ENCODE measurements around the gene KRTAP2-4. TPM values are rescaled to one million over a fixed set of nuclear protein-coding genes. Genes with fewer than 3 reads are reported as not detected.
"Not testable (repeated sequence)": the region's sequence is repeated elsewhere in the genome, so short reads cannot be mapped to it uniquely, and the experiment has no call there.

Gene KRTAP2-4
- total RNA-seq, 1 donor from 2014 or later: not detected

DNA sequence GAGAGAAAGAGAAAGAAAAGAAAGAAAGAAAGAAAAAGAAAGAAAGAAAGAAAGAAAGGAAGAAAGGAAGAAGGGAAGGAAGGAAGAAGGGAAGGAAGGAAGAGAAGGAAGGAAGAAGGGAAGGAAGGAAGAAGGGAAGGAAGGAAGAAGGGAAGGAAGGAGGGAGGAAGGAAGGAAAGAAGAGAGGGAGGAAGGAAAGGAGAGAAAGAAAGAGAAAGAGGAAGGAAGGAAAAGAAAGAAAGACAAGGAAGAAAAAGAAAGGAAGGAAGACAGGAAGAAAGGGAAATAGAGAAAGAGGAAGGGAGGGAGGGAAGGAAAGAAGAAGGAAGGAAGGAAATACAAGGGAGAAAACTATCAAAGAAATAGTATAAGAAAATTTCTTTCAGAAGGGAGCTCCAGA, 11.1 kb upstream of the KRTAP2-4 start:
- intact Hi-C loops (cut with DNase I): no loop called here
- ATAC-seq (no peak), DNase-seq (ENCODE audit: low spot score) (no peak)

DNA sequence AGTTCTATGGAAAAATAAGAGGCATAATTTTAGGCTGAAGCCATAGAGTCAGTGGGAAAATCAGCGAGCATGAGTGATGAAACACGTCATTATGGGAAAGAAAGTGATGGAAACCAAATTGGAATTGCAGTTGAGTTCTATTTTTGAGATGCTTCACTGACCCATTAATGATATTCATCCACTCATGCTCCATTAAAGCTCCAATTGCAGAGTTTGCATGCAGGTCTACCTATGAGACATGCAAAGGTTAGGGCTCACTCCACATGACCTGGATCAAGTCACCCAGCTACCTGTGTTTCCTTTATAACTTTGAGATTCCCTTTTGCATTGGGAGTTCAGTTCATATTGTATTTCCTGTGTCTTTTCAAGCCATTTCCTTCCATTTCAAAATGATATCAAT, 8.0 kb upstream of the KRTAP2-4 start:
- DNase-seq (ENCODE audit: low spot score) (no peak), ATAC-seq (no peak)

DNA sequence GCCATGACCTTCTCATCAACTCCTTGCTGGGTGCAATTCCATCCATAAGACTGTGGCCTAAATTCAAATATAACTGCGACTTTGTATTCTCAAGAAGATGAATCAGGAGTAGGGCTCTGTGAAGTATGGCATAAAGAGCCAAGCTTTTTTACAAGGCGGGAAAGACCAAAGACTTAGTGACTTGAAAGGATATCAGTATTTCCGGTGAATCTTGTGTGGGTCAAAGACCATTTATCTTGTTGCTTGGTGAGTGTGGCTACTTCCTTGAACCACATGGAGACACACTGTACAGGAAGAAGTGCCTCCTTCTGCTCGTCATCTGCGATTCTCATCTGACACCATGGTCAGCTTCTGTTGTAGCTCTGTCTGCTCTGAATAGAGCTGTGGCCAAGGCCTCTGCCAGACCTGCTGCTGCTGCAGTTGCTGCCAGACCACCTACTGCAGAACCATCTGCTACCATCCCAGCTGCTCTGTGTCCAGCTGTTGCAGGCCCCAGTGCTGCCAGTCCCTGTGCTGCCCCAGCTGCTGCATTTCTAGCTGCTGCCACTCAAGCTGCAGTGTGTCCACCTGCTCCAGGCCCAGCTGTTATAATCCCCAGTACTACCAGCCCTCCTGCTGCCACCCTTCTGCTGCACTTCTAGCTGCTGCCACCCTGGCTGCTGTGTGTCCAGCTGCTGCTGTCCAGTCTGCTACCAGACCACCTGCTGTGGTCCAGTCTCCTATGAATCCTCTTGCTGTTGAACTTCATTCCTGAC, 6.1 kb upstream of the KRTAP2-4 start:
- DNase-seq (ENCODE audit: low spot score): no peak
- ATAC-seq: no peak
- intact Hi-C loops (cut with DNase I): no loop called here

More for the DNA sequence above, 8.0 kb upstream of the KRTAP2-4 start:
- intact Hi-C loops (cut with DNase I): no loop called here

DNA sequence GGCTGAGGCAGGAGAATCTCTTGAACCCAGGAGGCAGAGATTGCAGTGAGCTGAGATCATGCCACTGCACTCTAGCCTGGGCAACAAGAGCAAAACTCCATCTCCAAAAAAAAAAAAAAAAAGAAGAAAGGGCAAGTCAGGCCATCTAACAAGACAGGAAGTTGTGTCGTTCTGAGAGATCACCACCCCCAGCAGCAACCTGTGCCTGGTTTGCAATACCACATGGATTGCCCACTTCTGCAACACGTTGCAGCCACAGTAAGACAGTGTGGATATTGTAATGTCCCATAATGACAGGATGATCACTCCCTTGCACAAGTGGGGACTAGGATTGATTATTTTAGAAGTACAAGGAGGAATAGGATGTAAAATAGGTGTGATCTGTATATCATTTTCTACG, 3.4 kb upstream of the KRTAP2-4 start:
- intact Hi-C loops (cut with DNase I): no loop called here
- ATAC-seq (no peak), DNase-seq (ENCODE audit: low spot score) (no peak)

DNA sequence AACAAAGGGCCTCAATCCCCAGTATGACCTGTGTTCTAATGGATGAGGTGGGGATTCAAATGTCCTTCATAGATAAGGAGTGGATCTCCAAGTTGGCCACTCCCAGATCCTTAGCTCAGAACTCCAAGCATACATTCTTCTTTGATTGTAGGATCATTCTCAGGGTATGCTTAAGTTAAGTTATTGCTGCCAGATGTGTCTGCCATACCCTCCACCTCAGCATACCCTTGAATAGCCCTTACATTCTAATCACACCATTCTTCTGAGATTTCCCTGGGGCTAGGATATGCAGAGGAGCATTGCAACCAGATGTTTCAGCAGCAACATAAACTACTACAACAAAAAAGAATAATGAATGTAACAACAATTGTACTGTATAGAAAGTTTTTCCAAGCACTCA, 1.6 kb upstream of the KRTAP2-4 start:
- DNase-seq (ENCODE audit: low spot score) (no peak), ATAC-seq (no peak)
- intact Hi-C loops (cut with DNase I): no loop called here

DNA sequence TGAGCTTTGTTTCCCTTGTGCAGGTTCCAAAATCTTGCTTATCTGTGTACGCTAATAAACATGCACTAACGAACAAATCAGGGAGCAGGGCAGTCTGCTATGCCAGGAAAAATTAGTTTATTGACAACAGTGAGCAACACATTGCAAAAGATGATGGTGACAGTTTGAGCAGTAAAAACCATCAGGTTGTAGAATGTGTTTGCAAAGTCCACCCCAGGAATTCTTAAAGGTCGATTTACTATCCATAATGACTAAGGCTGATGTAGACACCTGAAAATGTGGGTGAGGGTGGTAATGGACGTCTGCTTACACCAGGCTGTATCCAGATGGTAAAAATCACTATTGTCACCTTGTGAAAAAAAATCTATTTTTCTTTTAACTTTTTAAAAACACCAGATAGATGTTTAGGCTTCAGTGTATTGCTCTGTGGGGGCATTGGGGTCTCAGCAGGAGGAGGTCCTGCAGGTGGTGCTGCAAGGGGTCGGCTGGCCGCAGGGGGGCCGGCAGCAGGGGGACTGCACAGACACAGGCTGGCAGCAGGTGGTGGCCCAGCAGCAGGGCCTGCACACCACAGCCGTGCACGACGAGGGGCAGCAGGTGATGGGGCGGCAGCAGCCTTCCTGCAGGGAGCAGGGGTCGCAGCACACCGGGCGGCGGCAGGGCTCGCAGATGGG, 526 bp downstream of the KRTAP2-4 start:
- ATAC-seq; intact Hi-C loops (cut with DNase I); DNase-seq (ENCODE audit: low spot score): not testable (repeated sequence)

DNA sequence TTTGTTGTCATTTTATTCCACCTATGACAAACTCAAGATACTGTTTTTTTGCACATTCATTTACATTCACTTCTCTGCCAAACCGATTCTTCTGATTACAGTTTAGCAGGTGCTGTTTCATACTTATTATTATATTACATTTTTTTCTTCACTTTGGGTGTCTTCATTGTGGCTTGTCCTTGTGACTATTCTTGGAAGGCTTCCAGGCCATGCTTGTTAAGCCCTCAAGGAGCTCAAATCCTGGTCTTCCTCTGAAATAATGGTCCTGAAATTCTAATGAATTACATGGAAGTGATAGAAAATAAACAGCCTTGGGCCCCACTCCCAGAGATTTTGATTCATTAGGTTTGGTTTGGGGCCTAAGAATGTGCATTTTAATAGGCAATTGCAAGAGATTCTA, 1.4 kb downstream of the KRTAP2-4 start:
- intact Hi-C loops (cut with DNase I): no loop called here
- DNase-seq (ENCODE audit: low spot score): no peak
- ATAC-seq: no peak

DNA sequence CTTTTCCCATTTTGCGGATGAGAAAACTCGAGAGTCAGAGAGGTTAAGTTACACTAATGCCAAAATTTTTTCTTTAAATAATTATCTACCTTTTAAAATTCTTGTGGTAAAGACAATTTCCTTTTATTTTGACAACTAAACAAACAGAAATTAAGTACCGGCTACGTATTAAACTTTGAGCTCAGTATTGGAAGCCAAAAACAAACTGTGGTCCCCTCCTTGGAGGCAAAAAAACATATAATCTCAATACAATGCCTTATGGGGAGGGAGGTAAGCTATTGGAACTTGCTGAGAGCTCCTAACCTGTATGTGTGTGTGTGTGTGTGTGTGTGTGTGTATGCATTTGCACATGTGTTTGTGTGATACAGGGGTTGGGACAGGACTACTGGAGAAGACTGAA, 2.2 kb downstream of the KRTAP2-4 start:
- intact Hi-C loops (cut with DNase I): no loop called here
- DNase-seq (ENCODE audit: low spot score) (no peak), ATAC-seq (no peak)

DNA sequence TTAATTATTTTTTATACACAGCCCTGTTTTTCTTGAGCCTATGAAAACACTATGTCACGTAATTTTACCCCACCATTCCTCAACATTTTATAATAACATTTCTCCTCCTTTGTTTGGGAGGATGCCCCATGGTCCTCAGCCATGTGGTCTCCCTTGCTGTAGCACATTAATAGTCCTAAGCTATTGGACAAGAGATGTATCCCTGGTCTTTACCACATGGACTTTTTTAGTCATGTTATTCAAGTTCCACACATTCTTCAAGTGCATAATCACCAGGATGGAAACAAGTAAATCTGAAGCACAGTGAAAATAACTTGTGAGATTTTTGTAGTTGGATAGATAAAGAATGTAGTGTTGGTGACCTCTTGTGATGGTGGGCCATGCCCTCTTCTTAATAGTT, 3.7 kb downstream of the KRTAP2-4 start:
- intact Hi-C loops (cut with DNase I): no loop called here
- ATAC-seq: peak; percentile 67
- DNase-seq (ENCODE audit: low spot score): no peak

DNA sequence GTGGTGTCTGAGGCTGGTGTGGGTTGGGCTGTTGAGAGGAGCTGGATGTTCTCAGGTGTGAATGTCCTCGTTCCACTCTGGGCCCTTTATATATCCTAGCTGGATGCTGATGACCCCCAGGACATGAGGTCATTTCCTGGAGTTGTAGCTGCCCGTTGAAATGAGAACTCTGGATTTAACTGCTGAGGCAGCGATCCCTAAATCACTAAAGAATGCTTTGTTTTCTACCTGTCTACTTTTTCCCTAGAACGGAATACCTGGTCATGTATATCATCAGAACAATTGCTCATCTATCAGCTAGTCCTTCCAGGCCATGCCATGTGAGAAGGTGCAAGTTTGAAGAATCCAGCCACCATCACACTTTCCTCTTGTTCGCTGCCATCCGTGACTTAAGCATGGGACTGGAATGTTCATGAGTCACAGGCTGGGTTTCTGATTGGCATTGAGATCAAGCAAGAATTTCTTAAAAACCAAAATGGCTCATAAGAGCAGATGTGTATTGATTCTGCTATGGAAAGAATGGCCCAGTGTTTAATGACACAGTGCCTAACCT, 5.6 kb downstream of the KRTAP2-4 start, which contains the start of gene KRTAP2-3:
KRTAP2-3 (minus strand) TSS at position 63 of the 553 bp plus-strand sequence. CDS start 64 bp downstream, outside the sequence.
- DNase-seq (ENCODE audit: low spot score) (no peak), ATAC-seq (no peak)
- intact Hi-C loops (cut with DNase I): no loop called here

DNA sequence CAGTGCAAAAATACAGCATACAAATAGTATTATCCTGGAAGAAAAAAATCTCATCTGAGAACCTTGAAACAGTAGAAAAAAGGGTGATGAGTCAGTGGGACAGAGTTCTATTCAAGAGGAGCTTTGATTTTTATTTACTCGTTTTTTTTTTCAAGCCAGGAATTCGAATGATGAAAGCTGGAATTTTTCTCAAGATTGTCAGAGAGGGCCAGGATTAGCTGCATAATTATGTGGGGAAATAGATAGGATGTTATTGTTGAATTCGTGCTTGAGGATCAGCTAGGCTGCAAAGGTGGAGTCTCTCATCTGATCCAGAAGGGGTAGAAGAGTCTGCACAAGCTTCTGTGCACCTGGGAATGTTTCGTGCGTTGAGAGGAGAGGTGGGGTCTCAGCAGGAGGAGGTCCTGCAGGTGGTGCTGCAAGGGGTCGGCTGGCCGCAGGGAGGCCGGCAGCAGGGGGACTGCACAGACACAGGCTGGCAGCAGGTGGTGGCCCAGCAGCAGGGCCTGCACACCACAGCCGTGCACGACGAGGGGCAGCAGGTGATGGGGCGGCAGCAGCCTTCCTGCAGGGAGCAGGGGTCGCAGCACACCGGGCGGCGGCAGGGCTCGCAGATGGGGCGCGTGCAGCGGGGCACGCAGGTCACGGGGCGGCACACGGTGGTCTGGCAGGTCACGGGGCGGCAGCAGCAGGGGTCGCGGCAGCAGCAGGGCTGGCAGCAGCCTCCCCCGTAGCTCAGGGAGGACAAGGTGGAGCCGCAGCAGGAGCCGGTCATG, 6.2 kb downstream of the KRTAP2-4 start:
- intact Hi-C loops (cut with DNase I); DNase-seq (ENCODE audit: low spot score); ATAC-seq: not testable (repeated sequence)

DNA sequence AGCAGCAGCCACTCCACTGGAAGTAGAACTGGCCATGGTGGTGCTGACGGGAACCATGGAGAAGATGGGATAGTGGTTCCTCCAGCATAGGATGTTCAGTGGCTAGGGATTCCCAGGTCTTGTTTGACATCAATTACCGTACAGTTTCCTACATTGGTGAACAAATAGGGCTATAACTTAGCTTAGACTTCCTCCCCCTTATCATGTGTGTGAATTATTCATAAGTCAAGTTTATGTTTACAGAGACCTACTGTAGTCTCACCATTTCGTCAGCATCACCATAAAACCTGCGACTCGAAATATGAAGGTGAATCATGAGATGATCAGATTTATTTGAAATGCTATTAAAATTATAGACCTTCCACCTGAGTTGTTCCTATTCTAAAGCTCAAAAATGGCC, 6.9 kb downstream of the KRTAP2-4 start:
- ATAC-seq (no peak), DNase-seq (ENCODE audit: low spot score) (no peak)
- intact Hi-C loops (cut with DNase I): no loop called here

DNA sequence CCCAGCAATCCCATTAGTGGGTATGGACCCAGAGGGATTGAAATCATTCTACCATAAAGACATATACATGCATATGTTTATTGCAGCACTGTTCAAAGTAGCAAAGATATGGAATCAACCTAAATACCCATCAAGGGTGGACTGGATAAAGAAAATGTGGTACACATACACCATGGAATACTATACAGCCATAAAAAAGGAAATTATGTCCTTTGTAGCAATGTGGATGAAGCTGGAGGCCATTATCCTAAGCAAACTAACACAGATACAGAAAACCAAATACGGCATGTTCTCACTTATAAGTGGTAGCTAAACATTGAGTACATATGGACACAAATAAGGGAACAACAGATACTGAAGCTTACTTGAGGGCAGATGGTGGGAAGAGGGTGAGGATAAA, 8.1 kb downstream of the KRTAP2-4 start:
- ATAC-seq (no peak), DNase-seq (ENCODE audit: low spot score) (no peak)
- intact Hi-C loops (cut with DNase I): no loop called here

DNA sequence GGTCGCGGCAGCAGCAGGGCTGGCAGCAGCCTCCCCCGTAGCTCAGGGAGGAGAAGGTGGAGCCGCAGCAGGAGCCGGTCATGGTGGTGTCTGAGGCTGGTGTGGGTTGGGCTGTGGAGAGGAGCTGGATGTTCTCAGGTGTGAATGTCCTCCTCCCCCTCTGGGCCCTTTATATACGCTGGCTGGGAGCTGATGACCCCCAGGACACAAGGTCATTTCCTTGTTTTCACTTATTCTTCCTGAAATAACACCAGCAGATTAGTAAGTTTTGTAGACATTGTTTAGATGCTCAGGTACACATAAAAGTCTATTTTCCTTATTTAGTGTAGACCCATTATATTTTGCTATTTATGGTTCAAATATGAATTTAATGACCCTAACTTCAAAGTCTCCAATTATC, 10.5 kb downstream of the KRTAP2-4 start, which contains the start of gene KRTAP2-2:
KRTAP2-2 (minus strand) TSS at position 101 of the 400 bp plus-strand sequence; CDS start at position 82, 19 bp downstream.
- DNase-seq (ENCODE audit: low spot score); ATAC-seq; intact Hi-C loops (cut with DNase I): not testable (repeated sequence)

DNA sequence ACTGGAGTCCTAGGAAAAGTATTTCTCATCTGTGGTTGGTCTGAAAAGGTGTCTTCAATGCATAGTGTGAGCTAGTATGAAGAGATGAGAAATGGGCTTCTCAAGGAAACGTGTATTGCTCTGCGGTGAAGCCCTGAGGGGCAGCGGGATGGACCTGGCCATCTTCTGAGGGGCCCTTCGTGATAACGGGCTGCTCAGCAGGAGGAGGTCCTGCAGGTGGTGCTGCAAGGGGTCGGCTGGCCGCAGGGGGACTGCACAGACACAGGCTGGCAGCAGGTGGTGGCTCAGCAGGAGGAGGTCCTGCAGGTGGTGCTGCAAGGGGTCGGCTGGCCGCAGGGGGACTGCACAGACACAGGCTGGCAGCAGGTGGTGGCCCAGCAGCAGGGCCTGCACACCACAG, 11.1 kb downstream of the KRTAP2-4 start:
- DNase-seq (ENCODE audit: low spot score); ATAC-seq; intact Hi-C loops (cut with DNase I): not testable (repeated sequence)

DNA sequence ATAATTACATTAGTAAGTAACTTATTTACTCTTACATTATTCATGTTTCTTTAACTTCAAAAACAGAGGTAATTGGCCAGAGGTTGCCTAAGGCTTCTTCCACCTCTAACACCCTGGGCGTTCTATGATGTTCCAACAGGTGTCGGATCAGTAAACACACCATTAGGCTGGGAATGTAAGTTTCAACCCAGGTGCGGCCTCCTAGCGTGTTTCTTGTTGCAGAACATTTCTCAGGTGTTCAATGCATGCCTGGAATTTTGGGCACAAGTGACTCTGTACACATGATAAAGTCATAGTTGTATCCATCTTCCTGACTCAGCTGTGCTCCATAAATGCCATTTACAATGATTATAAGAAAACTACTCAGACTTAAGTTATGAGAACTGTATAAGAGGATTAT, 11.7 kb downstream of the KRTAP2-4 start:
- ATAC-seq: no peak
- no peak for DNase-seq (ENCODE audit: low spot score)
- intact Hi-C loops (cut with DNase I): no loop called here

DNA sequence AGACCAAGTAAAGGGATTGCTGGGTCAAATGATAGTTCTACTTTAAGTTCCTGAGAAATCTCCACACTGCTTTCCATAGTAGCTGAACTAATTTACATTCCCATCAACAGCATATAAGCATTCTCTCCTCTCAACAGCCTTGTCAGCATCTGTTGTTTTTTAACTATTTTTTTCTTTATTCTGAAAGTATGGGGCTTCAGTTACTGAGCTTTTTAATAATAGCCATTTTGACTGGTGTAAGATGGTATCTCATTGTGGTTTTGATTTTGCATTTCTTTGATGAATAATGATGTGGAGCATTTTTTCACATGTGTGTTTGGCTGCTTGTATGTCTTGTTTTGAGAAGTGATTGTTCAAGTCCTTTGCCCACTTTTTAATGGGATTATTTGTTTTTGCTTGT, 13.1 kb downstream of the KRTAP2-4 start:
- no peak for DNase-seq (ENCODE audit: low spot score)
- ATAC-seq: no peak
- intact Hi-C loops (cut with DNase I): no loop called here

DNA sequence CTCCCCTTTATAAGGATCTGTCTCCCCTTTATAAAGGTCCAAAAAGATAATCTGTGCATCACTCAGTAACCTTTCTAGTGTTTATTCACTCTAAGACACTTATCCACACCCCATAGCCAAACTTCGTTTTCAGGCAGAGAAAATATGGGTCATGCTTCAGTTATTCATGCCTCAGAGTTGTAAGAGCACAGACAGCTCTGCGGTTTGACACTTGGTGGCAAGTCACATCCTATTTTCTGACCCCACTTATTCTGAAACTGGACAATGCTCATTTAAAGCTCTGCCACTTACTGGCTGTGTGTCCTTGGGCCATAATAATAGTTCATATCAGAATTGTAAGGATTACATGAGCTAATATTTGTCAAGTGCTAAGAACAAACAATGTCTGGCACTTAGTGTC, 16.6 kb downstream of the KRTAP2-4 start:
- intact Hi-C loops (cut with DNase I): no loop called here
- DNase-seq (ENCODE audit: low spot score): no peak
- ATAC-seq: no peak

DNA sequence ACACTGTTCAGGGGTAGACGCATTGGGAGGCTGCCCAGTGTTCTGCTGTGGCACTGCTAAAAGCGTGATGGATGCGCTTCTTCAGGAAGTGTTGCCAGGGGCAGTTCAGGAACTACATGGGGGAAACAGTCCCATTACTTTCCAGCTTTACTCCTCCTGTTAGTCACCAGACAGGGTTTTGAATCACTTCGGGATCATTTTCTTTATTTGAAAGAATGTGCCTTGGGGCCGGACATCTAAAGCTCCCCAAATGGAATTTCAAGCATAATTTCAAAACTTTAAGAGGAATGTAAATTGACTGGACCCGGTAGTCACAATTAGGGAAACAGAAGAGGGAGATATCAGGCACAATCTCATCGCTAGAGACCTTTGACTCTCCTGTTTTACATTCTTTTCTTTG, 17.2 kb downstream of the KRTAP2-4 start:
- ATAC-seq: no peak
- DNase-seq (ENCODE audit: low spot score): no peak
- intact Hi-C loops (cut with DNase I): no loop called here

All from sciatic nerve (tissue), 2 donors.